ENCODE results near the gene MMRN1. TPM values are rescaled to one million over a fixed set of nuclear protein-coding genes. Genes with fewer than 3 reads are reported as not detected.

Gene MMRN1
- total RNA-seq, 2 donors from 2014 or later: 6.7 to 11.9 TPM

GRCh38 chr4:89879215-89879614, 15.4 kb upstream of the MMRN1 start:
- Histone ChIP-seq H3K27me3 (no peaks in the 10 kb centered on the region), H3K4me1 (no peaks in the 10 kb centered on the region), H3K4me3 (no peak overlapping the region), H3K36me3 (no peaks in the 10 kb centered on the region), H3K9ac (ENCODE audit: low read depth in 2 of 2, low read length in 2 of 2) (no peak overlapping the region), H3K9me3 (no peaks in the 10 kb centered on the region), H3K27ac (no peak overlapping the region)
- no peak for TF ChIP-seq CTCF (IDR thresholded peaks at IDR 0.05)
- DNase-seq: no peak
- intact Hi-C loops (cut with DNase I): no loop called here

GRCh38 chr4:89889289-89889688, 5.4 kb upstream of the MMRN1 start:
- H3K4me1 ChIP-seq: no peaks in the 10 kb centered on the region
- no peaks in the 10 kb centered on the region for H3K9me3 ChIP-seq
- no peak for TF ChIP-seq CTCF (IDR thresholded peaks at IDR 0.05)
- no peak overlapping the region for H3K27ac ChIP-seq
- no peaks in the 10 kb centered on the region for H3K27me3 ChIP-seq
- H3K36me3 ChIP-seq: no peaks in the 10 kb centered on the region
- intact Hi-C loops (cut with DNase I): no loop called here
- no peak overlapping the region for H3K4me3 ChIP-seq
- no peak overlapping the region for H3K9ac ChIP-seq (ENCODE audit: low read depth in 2 of 2, low read length in 2 of 2)
- no peak for DNase-seq

GRCh38 chr4:89897867-89898266, 3.2 kb downstream of the MMRN1 start:
- intact Hi-C loops (cut with DNase I): no loop called here
- no peak overlapping the region for H3K4me3 ChIP-seq

GRCh38 chr4:89898304-89898716, 3.7 kb downstream of the MMRN1 start:
- no peak overlapping the region for H3K4me3 ChIP-seq
- TF ChIP-seq CTCF (IDR thresholded peaks at IDR 0.05): no peak
- intact Hi-C loops (cut with DNase I): no loop called here

More at GRCh38 chr4:89897867-89898266, 3.2 kb downstream of the MMRN1 start:
- Histone ChIP-seq H3K27me3 (no peaks in the 10 kb centered on the region), H3K27ac (no peak overlapping the region), H3K9ac (ENCODE audit: low read depth in 2 of 2, low read length in 2 of 2) (no peak overlapping the region), H3K4me1 (no peaks in the 10 kb centered on the region), H3K36me3 (no peaks in the 10 kb centered on the region), H3K9me3 (no peaks in the 10 kb centered on the region)
- DNase-seq: no peak
- TF ChIP-seq CTCF (IDR thresholded peaks at IDR 0.05): no peak

GRCh38 chr4:89899152-89899551, 4.5 kb downstream of the MMRN1 start:
- intact Hi-C loops (cut with DNase I): no loop called here
- Histone ChIP-seq H3K4me3 (no peak overlapping the region), H3K27ac (no peak overlapping the region), H3K27me3 (no peaks in the 10 kb centered on the region), H3K4me1 (no peaks in the 10 kb centered on the region), H3K36me3 (no peaks in the 10 kb centered on the region), H3K9ac (ENCODE audit: low read depth in 2 of 2, low read length in 2 of 2) (no peak overlapping the region), H3K9me3 (no peaks in the 10 kb centered on the region)
- no peak for DNase-seq
- TF ChIP-seq CTCF (IDR thresholded peaks at IDR 0.05): no peak

More at GRCh38 chr4:89898304-89898716, 3.7 kb downstream of the MMRN1 start:
- H3K36me3 ChIP-seq: no peaks in the 10 kb centered on the region
- no peaks in the 10 kb centered on the region for H3K4me1 ChIP-seq
- H3K9me3 ChIP-seq: no peaks in the 10 kb centered on the region
- no peak for DNase-seq
- H3K27me3 ChIP-seq: no peaks in the 10 kb centered on the region
- H3K9ac ChIP-seq (ENCODE audit: low read depth in 2 of 2, low read length in 2 of 2): no peak overlapping the region
- H3K27ac ChIP-seq: no peak overlapping the region

Measured in colonic mucosa (tissue), 4 donors.